Naive thymus-derived CD4-positive, alpha-beta T cell (primary cell): ENCODE results near the gene ATP2A1. TPM values are rescaled to one million over a fixed set of nuclear protein-coding genes. Genes with fewer than 3 reads are reported as not detected.
A peak's percentile ranks its signal among the peaks of the same experiment; 100 is the strongest.
"Not testable (repeated sequence)": the region's sequence is repeated elsewhere in the genome, so short reads cannot be mapped to it uniquely, and the experiment has no call there.

Source experiments
- ATAC-seq: fragments of 150-1000 bp; cut with Tn5 transposase; 2 replicates; pipeline ENCODE4 v1.10.0; 2021; ENCODE audit warnings: mild to moderate bottlenecking, moderate library complexity
- CTCF ChIA-PET: fragments of 350-600 bp; sonication (Branson Sonifier 250); formaldehyde crosslinking; loops from one replicate; lab custom pipeline; 2021; ENCODE audit warnings: antibody characterized with exemption; lab: Charles Lee
- POLR2A ChIA-PET: fragments of 350-600 bp; sonication (Branson Sonifier 250); formaldehyde crosslinking; loops from one replicate; lab custom pipeline; 2021; ENCODE audit warnings: antibody characterized with exemption, inconsistent platforms; lab: Charles Lee
- DNase-seq, 9 donors: peaks; one replicate each; pipeline versions ENCODE4 v3.0.0 to v3.0.0-alpha.2; 2020 to 2022; ENCODE audit warnings: mixed read lengths in 1 of 9
- H3K27ac ChIP-seq: one replicate; pipeline ENCODE4 v1.7.0; 2013; ENCODE audit warnings: mild to moderate bottlenecking, low read depth, low read length, moderate library complexity
- H3K27me3 ChIP-seq, 2 donors: one replicate each; pipeline ENCODE4 v1.7.0; 2013; ENCODE audit warnings: low read length in 2 of 2, mild to moderate bottlenecking in 2 of 2, moderate library complexity in 2 of 2; ENCODE audit not compliant: control insufficient read depth in 2 of 2, insufficient read depth in 2 of 2
- H3K36me3 ChIP-seq, 3 experiments: 1 replicate in 2 of 3; 2 replicates in 1 of 3; pipeline ENCODE4 v1.7.0; 2013; ENCODE audit warnings: low read length in 3 of 3, mild to moderate bottlenecking in 3 of 3, moderate library complexity in 1 of 3; ENCODE audit not compliant: insufficient read depth in 3 of 3, control insufficient read depth in 2 of 3
- H3K4me1 ChIP-seq, 2 donors: one replicate each; pipeline ENCODE4 v1.7.0; 2013; ENCODE audit warnings: low read length in 2 of 2, mild to moderate bottlenecking in 2 of 2, moderate library complexity in 1 of 2; ENCODE audit not compliant: control insufficient read depth in 2 of 2, insufficient read depth in 2 of 2
- H3K4me3 ChIP-seq: 2 replicates; pipeline ENCODE4 v1.7.0; 2013; ENCODE audit warnings: mild to moderate bottlenecking, low read length
- H3K9me3 ChIP-seq, 3 experiments: 1 replicate in 2 of 3; 2 replicates in 1 of 3; pipeline ENCODE4 v1.7.0; 2013; ENCODE audit warnings: low read length in 3 of 3; ENCODE audit not compliant: control insufficient read depth in 2 of 3
- H3K27ac Mint-ChIP-seq, 9 donors: one replicate each; pipeline ENCODE4 v1.8.0; 2020 to 2022; ENCODE audit warnings: mixed read lengths in 9 of 9, mild to moderate bottlenecking in 8 of 9, moderate library complexity in 5 of 9, inconsistent platforms in 2 of 9
- H3K27me3 Mint-ChIP-seq, 5 donors: one replicate each; pipeline ENCODE4 v1.8.0; 2021 to 2022; ENCODE audit warnings: mixed read lengths in 5 of 5, mild to moderate bottlenecking in 1 of 5
- H3K36me3 Mint-ChIP-seq, 5 donors: one replicate each; pipeline ENCODE4 v1.8.0; 2020 to 2022; ENCODE audit warnings: mixed read lengths in 5 of 5, mild to moderate bottlenecking in 3 of 5, inconsistent platforms in 1 of 5
- H3K4me1 Mint-ChIP-seq, 7 donors: one replicate each; pipeline ENCODE4 v1.8.0; 2020 to 2022; ENCODE audit warnings: mixed read lengths in 7 of 7, mild to moderate bottlenecking in 3 of 7, inconsistent platforms in 1 of 7
- H3K4me3 Mint-ChIP-seq, 10 donors: one replicate each; pipeline ENCODE4 v1.8.0; 2020 to 2022; ENCODE audit warnings: mild to moderate bottlenecking in 10 of 10, mixed read lengths in 10 of 10, moderate library complexity in 6 of 10, inconsistent platforms in 2 of 10
- H3K9me3 Mint-ChIP-seq, 11 donors: one replicate each; pipeline ENCODE4 v1.8.0; 2020 to 2022; ENCODE audit warnings: mixed read lengths in 11 of 11, mild to moderate bottlenecking in 4 of 11, inconsistent platforms in 1 of 11, moderate library complexity in 1 of 11
- intact Hi-C, 2 donors: fragments of 100-400 bp; cut with micrococcal nuclease; formaldehyde crosslinking; loops; one replicate each; pipeline ENCODE4 v1.15.1; 2023
- polyA plus RNA-seq, 2 donors: library from polyadenylated mRNA; unstranded; fragments of 300-500 nt; fragmentation: Illumina TruSeq; gene quantifications; one replicate each; pipeline ENCODE4 v1.2.3, GENCODE V29; 2021
- total RNA-seq, 6 experiments: library from RNA in 5 of 6; stranded (reverse) in 5 of 6; gene quantifications; 1 replicate in 5 of 6; 2 replicates in 1 of 6; pipeline ENCODE4 v1.2.3 and lab custom pipeline; 2021 to 2026

Gene ATP2A1
- total and polyA plus RNA-seq, 7 experiments from 2014 or later: 0.32 to 1.6 (median 0.89) TPM; not detected in 2

GRCh38 chr16:28924399-28924761, 46.1 kb downstream of the ATP2A1 start:
- Mint-ChIP-seq H3K36me3 (peaks cover 0 to 9% (median 3%) of the 10 kb centered on the region in 5 donors), H3K27ac (peak overlapping the region in 8 of 9 donors; percentile 95 to 99 (median 98)), H3K27me3 (no peaks in the 10 kb centered on the region), H3K4me3 (peak overlapping the region; percentile 85 to 97 (median 94)), H3K9me3 (no peaks in the 10 kb centered on the region), H3K4me1 (peaks cover 15 to 24% (median 19%) of the 10 kb centered on the region in 7 donors)
- DNase-seq (no peak), ATAC-seq (no peak)
- H3K36me3 ChIP-seq: peaks cover 0 to 27% (median 0%) of the 10 kb centered on the region in 3 experiments
- ChIA-PET POLR2A (interaction anchor here (0.6 to 2.8 kb wide), 10 partner anchors 7 to 105 kb away, joined by 3 to 12 read pairs (median 4); partner anchors contain the start of genes ATXN2L and TUFM), CTCF (interaction anchor here (0.6 to 1.2 kb wide), 3 partner anchors 64 to 1507 kb away, joined by 3 to 5 read pairs (median 3); partner anchors contain the start of gene ATXN2L)
- H3K4me3 ChIP-seq: peak overlapping the region; percentile 74
- H3K9me3 ChIP-seq: no peaks in the 10 kb centered on the region
- H3K27ac ChIP-seq: peak overlapping the region; percentile 99
- H3K27me3 ChIP-seq: no peaks in the 10 kb centered on the region
- intact Hi-C loops: loop anchor here (1.0 to 2.0 kb wide), 2 partner anchors 45 to 50 kb away; partner anchors contain the start of gene SPNS1 (in 1 of the 2)
- peaks cover 7 to 8% of the 10 kb centered on the region in 2 donors for H3K4me1 ChIP-seq

GRCh38 chr16:28924762-28925385, 46.6 kb downstream of the ATP2A1 start, which contains the start of gene RABEP2:
TSS of gene RABEP2 (minus strand) at chr16:28925238. CDS start at chr16:28925163, 75 bp downstream.
- ChIA-PET POLR2A (interaction anchor here (1.0 to 3.4 kb wide), 14 partner anchors 8 to 106 kb away, joined by 3 to 14 read pairs (median 4); partner anchors contain the start of genes ATXN2L, NFATC2IP and TUFM), CTCF (interaction anchor here (0.6 to 2.7 kb wide), 3 partner anchors 20 to 1507 kb away, joined by 3 to 11 read pairs (median 5); partner anchors contain the start of gene ATXN2L)
- peaks cover 15 to 24% (median 19%) of the 10 kb centered on the region in 7 donors for H3K4me1 Mint-ChIP-seq
- Histone ChIP-seq H3K27me3 (no peaks in the 10 kb centered on the region), H3K4me3 (peak within 1 kb of the TSS; percentile 74), H3K9me3 (no peaks in the 10 kb centered on the region), H3K4me1 (peaks cover 7 to 8% of the 10 kb centered on the region in 2 donors), H3K27ac (peak within 1 kb of the TSS; percentile 99), H3K36me3 (peaks cover 0 to 22% (median 0%) of the 10 kb centered on the region in 3 experiments)
- peak within 1 kb of the TSS; percentile 97 to 99 (median 99) for H3K27ac Mint-ChIP-seq
- no peaks in the 10 kb centered on the region for H3K9me3 Mint-ChIP-seq
- intact Hi-C loops: loop anchor here (1.0 to 5.0 kb wide), 10 partner anchors 11 to 103 kb away; partner anchors contain the start of genes SH2B1 (in 2 of the 2), TUFM (in 2 of the 2), ATXN2L (in 1 of the 2) and LAT (in 1 of the 2)
- peaks cover 0 to 6% (median 3%) of the 10 kb centered on the region in 5 donors for H3K36me3 Mint-ChIP-seq
- peak; percentile 89 for ATAC-seq
- no peaks in the 10 kb centered on the region for H3K27me3 Mint-ChIP-seq
- H3K4me3 Mint-ChIP-seq: peak within 1 kb of the TSS; percentile 89 to 97 (median 94)
- peak; percentile 89 to 100 (median 96) for DNase-seq

DNA sequence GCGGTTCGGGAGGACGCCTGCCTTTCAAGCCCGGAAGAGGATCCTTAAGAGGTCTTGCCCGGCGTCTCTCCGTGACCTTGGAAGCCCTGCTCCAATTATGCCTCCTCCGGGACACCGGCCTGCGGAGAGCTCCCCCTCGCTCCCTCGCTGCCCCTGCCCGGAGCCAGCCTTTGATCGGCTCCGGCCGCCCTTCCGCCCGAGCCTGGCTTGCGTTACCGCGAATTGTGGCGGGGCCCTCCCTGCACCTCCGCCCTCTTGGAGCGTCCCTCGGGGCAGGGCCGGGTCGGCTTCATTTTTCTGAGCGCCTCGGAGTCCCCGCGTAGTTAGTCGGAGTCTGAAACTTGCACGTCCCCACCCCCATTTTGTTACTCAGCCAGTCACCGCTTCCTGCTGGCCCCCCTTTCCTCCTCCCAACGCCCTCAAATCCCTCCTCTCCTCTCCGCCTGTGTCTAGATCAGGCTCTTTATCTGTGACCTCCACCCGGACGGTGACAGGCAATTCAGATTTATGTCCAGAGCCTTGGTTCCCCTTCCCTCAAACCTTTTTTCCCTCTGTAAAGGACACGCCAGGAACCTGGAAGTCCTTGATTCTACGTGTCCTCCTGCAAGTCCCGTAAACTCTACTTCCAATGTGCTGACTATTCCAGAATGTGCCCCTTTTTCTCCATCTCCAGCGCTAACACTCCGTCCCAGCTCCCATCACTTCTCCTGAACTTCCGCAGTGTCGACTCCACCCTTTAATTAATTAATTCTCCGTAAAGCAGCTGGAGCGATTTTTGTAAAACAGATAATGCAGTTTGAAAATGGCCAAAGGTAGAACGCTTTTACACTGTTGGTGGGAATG, 47.3 kb downstream of the ATP2A1 start:
- Mint-ChIP-seq H3K27me3 (no peaks in the 10 kb centered on the region), H3K36me3 (peaks cover 0 to 5% (median 3%) of the 10 kb centered on the region in 5 donors), H3K4me1 (peaks cover 15 to 30% (median 21%) of the 10 kb centered on the region in 7 donors), H3K27ac (peak overlapping the region; percentile 97 to 99 (median 99)), H3K4me3 (peak overlapping the region; percentile 89 to 97 (median 94)), H3K9me3 (no peaks in the 10 kb centered on the region)
- ChIA-PET POLR2A (interaction anchor here (0.6 to 3.4 kb wide), 18 partner anchors 9 to 675 kb away, joined by 3 to 14 read pairs (median 4); partner anchors contain the start of genes ATXN2L, NFATC2IP and TUFM), CTCF (interaction anchor here (2.7 kb wide), 1 partner anchor 19 kb away, joined by 11 read pairs; no protein-coding TSS in a partner anchor)
- intact Hi-C loops: loop anchor here (1.0 to 5.0 kb wide), 10 partner anchors 11 to 103 kb away; partner anchors contain the start of genes SH2B1 (in 2 of the 2), TUFM (in 2 of the 2), ATXN2L (in 1 of the 2) and LAT (in 1 of the 2)
- H3K4me3 ChIP-seq: peak overlapping the region; percentile 74
- H3K36me3 ChIP-seq: peaks cover 0 to 22% (median 0%) of the 10 kb centered on the region in 3 experiments
- H3K4me1 ChIP-seq: peaks cover 8 to 9% of the 10 kb centered on the region in 2 donors
- no peaks in the 10 kb centered on the region for H3K9me3 ChIP-seq
- ATAC-seq: peak; percentile 69
- no peaks in the 10 kb centered on the region for H3K27me3 ChIP-seq
- peak overlapping the region; percentile 99 for H3K27ac ChIP-seq
- peak in 7 of 9 donors; percentile 82 to 90 (median 88) for DNase-seq

DNA sequence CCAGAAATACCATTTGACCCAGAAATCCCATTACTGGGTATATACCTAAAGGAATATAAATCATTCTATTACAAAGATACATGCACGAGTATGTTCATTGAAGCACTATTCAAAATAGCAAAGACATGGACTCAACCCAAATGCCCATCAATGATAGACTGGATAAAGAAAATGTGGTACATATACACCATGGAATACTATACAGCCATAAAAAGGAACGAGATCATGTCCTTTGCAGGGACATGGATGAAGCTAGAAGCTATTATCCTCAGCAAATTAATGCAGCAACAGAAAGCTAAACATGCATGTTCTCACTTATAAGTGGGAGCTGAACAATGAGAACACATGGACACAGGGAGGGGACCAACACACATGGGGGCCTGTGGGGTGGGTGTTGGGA, 48.0 kb downstream of the ATP2A1 start:
- not testable (repeated sequence) for ATAC-seq, H3K27me3 ChIP-seq, H3K9me3 ChIP-seq, H3K4me3 ChIP-seq, H3K9me3 Mint-ChIP-seq, H3K27me3 Mint-ChIP-seq, H3K36me3 Mint-ChIP-seq, DNase-seq
- H3K27ac Mint-ChIP-seq: peak overlapping the region; percentile 97 to 99 (median 99)
- intact Hi-C loops: loop anchor here in 1 of 2 donors (5.0 kb wide), 1 partner anchor 61 kb away; the partner anchor contains the start of gene LAT
- peaks cover 19 to 35% (median 27%) of the 10 kb centered on the region in 7 donors for H3K4me1 Mint-ChIP-seq
- CTCF ChIA-PET: interaction anchor here (2.7 kb wide), 1 partner anchor 19 kb away, joined by 11 read pairs; no protein-coding TSS in a partner anchor
- POLR2A ChIA-PET: interaction anchor here (0.6 to 3.4 kb wide), 9 partner anchors 9 to 617 kb away, joined by 3 to 14 read pairs (median 6); partner anchors contain the start of genes ATXN2L and NFATC2IP
- peak overlapping the region; percentile 89 to 97 (median 94) for H3K4me3 Mint-ChIP-seq
- peaks cover 0 to 17% (median 0%) of the 10 kb centered on the region in 3 experiments for H3K36me3 ChIP-seq
- H3K4me1 ChIP-seq: peaks cover 13 to 15% of the 10 kb centered on the region in 2 donors
- peak overlapping the region; percentile 99 for H3K27ac ChIP-seq

- Histone ChIP-seq H3K9me3 (no peaks in the 10 kb centered on the region), H3K36me3 (peaks cover 0 to 13% (median 0%) of the 10 kb centered on the region in 3 experiments), H3K27ac (no peak overlapping the region), H3K4me1 (peaks cover 13 to 15% of the 10 kb centered on the region in 2 donors), H3K4me3 (no peak overlapping the region), H3K27me3 (no peaks in the 10 kb centered on the region)
- H3K9me3 Mint-ChIP-seq: no peaks in the 10 kb centered on the region
- H3K27me3 Mint-ChIP-seq: no peaks in the 10 kb centered on the region
- intact Hi-C loops: loop anchor here in 1 of 2 donors (5.0 kb wide), 1 partner anchor 59 kb away; the partner anchor contains the start of gene LAT
- H3K36me3 Mint-ChIP-seq: no peaks in the 10 kb centered on the region
- CTCF ChIA-PET: interaction anchor here (0.8 to 2.7 kb wide), 2 partner anchors 11 to 17 kb away, joined by 3 to 11 read pairs; no protein-coding TSS in a partner anchor
- H3K4me1 Mint-ChIP-seq: peaks cover 18 to 38% (median 27%) of the 10 kb centered on the region in 7 donors
- no peak for DNase-seq
- no peak for ATAC-seq
- H3K27ac Mint-ChIP-seq: peak overlapping the region in 6 of 9 donors; percentile 23 to 59 (median 36)
- H3K4me3 Mint-ChIP-seq: no peak overlapping the region
- POLR2A ChIA-PET: interaction anchor here (0.7 to 3.4 kb wide), 3 partner anchors 8 to 16 kb away, joined by 3 to 14 read pairs (median 4); no protein-coding TSS in a partner anchor
These were observed 49.5 kb downstream of the ATP2A1 start for GRCh38 chr16:28927815-28928214.
